Stimulated activated naive CD4-positive, alpha-beta T cell treated with Interleukin-2 at 50 U/mL for 16 hours (primary cell): ENCODE data around the gene FAM20B.

Experiments
- DNase-seq: peaks from one replicate; lab custom pipeline; 2025; lab: John Stamatoyannopoulos, UW

FAM20B gene

DNA sequence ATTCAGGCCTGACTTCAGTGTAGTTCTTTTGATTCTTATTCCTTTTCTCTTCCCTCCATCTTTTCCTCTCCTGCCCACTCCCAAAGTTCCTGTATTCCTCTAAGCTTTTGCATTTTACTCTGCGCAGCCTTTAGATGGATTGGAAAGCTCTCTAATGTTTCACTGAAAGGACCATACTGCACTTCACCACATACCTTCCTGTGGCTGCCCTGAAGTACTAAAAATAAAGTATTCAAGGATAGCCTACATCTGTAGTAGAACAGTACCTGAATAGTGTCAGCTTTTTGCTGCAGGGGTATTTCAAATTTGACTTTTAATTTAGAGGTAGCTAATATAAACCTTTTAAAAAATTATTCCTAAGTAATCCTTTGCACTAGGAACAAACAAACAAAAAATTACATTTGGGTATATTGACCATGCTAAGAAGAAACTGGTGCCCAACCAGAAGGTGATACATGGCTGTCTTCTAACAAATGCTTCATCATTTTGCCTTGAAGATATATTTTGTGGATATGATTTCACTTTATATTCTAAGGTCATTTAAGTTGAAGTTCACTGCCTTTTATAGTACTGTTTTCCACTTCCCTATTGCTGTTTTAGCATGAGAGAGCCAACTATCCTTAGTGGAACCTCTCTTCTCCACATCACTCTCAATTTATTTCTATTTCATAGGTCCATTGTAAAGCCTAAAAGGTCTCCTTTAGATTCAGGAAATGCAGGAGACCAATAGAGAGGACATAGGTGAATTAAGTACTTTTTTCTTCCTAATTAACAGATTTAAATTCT, 22.8 kb downstream of the FAM20B start:
- DNase-seq = no peak

DNA sequence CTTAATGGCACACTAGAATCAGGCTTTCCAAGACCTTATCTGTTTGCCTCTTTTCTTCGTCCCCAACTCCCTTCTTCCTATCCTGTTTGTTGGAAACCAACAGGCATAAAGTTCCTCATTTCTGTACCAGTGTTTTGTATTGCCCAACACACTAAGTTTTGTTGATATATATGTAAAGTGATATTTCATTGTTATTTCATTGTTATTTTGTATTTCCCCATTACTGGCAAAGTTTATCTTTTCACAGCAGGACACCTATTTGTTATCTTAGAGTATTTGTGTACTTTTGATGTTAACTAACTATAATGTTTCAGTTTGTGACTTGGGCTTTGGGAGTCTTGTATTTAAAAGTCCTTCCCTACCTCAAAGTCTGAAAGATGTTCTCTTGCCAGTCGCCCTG, 27.1 kb downstream of the FAM20B start:
- DNase-seq = no peak

DNA sequence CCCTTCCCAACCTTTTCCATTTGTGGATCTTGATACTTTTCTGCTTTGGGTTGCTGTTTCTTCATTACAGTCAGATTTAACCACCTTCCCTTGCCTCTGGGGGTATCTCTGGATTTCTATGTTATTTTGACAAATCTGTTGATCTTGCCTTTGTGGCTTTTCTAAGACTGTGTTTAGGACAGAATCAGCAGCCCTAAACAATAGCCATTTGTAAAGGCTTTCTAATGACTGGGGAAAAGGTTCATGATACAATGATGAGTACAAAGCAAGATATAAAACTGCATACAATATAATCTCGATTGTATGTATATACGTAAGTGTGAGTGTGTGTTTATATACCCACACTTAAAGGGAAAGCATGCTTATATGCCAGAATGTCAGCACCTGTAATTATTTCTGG, 27.8 kb downstream of the FAM20B start:
- DNase-seq = no peak

DNA sequence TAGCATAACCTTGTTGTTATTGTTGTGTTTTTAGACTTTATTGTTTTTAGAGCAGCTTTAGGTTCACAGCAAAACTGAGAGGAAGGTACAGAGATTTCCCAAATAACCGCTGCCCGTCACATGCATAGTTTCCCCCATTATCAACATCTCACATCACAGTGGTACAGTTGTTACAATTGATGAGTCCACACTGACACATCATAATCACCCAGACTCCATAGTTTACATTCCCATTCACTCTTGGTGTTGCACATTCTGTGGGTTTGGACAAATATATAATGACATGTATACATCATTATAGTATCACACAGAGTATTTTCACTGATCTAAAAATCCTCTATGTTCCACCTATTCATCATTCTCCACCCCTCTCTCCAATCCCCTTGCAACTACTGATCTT, 30.2 kb downstream of the FAM20B start:
- DNase-seq = no peak

DNA sequence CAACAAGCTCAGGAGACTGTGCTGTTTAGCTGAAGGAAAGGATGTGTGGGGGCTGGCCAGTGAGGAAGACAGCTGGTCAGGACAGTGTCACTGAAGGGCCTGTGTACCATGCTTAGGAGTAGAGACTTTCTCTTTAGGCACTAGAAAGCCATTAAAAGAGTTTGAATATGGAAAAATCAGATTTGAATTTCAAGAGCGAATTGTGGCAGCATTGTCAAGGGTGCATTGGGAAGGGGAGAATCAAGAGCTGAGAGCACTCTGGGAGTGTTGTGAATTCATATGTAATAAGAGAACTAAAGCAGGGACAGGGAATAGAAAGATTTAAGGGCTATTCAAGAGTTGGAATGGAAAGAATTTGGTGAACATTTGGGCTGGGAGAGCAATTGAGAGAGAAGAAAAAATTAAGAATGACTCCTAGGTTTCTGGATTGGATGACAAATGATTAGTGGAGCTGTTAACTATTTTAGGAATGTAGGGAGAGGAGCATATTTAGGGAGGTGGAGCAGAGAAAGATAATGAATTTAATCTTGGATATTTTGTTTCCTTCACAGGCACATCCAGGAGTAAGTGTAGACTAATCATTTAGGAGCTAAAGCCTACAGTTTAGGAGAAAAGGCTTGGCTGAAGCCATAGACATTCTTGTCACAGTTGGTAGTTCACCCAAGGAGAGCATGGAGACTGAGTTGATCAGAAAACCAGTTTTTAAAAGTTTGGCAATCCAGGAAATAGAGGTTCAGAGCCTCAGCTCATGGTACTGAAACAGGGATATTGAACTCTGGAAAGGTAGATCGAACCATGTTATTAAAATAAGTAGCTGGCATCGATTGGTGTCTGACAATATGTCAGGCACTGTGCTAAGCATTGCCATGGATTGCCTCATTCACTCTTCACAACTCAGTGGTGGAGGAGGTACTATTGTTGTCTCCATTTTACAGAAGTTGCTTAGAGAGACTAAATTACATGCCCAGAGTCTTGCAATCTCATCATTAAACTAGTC, 33.1 kb downstream of the FAM20B start:
- no peak for DNase-seq

DNA sequence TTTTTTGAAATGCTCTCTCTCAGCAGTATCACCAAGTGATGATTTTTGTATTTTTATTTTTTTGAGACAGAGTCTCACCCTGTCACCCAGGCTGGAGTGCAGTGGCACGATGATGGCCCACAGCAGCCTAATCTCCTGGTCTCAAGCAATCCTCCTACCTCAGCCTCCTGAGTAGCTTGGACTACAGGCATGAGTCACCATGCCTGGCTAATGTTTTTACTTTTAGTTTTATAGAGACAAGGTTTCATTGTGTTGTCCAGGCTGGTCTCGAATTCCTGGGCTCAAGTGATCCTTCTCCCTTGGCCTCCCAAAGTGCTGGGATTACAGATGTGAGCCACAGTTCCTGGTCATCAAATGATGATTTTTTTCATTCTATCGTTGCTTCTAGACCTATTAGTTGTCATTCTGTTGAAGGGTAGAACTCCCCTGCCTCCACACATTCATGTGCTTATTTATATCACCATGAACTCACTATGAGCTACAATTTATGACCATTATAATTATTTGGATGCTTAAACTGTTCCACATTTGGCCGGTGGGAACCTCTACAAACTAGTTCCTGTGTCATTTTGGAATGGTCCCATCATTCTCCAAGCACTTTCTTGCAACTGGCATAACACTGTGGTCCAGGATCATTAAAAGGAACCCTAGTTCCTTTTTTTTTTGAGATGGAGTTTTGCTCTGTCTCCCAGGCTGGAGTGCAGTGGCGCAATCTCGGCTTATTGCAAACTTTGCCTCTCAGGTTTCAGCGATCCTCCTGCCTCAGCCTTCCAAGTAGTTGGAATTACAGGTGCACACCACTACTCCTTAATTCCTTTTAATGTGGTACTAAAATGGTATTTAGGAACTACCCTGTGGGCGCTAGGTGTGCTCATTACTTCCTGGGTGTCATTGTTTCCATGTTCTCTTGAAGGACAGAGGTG, 35.9 kb downstream of the FAM20B start:
- DNase-seq = no peak

DNA sequence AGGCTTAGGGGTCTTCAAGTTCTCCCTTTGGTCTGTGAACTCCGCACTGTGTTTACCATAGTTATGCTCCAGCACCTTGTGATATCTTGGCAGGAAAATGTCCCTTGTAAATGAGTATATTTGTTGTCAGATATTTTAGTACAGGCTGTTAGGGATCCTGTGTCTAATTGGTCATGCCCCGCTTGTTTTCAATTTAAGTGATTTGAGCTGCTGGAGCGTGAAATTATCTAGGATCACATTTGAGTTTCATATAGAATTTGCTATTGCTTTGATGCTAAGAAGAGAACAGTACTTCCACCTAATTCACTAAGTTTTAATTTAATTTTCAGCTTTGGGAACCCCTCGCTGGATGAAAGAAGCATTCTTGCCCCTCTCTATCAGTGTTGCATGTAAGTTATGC, 40.8 kb downstream of the FAM20B start:
- no peak for DNase-seq

DNA sequence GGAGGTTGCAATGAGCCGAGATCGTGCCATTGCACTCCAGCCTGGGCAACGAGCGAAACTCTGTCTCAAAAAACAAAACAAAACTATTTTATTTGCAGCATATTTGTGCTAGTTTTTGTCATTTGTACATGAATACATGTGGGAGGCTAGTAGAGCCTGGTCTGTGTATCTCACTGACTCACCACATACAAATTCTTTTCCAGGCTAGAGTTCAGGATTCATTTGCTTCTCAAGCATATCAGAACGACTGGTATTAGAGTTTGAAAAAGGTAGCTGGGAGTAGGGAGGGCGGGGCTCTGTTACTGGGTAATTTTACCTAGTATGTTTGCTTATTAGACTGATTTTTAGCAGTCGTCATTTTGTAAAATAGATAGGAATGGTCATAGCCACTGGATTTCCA, 51.7 kb downstream of the FAM20B start:
- DNase-seq = no peak

DNA sequence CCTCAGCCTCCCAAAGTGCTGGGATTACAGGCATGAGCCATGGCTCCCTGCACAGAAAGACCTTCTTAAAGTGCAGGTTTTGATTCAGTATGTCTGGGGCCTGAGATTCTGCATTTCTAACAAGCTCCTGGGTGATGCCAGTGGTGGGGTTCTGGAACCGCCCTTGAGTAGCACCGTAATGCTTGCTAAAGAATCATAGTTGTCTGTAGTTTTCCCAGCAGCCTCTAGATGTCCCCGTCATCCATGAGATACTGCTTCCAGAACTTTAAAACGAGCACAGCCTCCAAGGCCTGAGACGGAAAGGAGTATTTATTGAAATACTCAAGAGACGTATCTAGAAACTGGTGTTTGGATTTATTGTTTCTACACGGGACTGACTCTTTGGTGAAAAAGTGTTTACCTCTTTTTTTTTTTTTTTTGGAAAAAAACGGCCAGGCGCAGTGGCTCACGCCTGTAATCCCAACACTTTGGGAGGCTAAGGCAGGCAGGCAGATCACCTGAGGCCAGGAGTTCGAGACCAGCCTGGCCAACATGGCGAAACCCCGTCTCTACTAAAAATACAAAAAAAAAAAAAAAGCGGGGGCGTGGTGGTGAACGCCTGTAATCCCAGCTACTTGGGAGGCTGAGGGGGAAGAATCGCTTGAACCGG, 53.5 kb downstream of the FAM20B start:
- DNase-seq = peak; percentile 4

DNA sequence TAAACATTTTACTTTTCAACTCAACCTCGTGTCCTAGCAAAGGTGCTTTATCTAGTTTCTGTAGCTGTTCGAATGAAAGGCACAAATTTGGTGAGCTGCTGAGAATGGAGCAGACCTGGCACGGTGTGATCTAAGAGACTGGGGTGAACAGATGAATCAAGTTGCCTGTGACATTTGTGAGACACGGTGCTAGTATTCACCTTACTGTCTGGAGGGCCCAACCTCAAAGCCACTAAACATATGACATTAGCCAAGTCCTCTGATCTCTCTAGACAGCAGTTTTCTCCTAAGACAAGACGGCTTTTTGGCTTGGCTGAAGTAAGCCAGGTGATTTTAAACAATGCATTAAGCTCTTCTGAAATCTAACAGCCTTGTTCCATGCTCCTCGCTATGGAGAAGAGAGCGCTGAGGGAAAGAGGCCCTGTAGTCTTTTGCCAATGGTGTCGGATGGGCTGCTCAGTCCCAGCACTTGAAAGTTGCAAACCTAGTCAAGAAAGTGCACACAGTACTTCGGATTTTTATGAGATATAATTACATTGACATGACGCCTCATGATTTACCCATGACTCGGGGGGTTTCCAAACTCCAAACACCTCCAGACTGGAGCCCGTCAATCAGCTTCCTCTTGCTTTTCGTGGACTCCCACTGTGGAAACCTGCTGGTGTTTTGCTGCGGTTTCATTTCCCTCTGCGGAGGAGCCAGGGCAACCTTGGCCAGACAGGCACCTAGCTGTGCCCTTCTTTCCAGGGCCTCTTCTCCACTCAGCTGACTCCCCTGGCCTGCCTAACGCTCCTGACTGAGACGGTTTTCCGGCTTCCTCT, 55.4 kb downstream of the FAM20B start:
- DNase-seq = no peak

DNA sequence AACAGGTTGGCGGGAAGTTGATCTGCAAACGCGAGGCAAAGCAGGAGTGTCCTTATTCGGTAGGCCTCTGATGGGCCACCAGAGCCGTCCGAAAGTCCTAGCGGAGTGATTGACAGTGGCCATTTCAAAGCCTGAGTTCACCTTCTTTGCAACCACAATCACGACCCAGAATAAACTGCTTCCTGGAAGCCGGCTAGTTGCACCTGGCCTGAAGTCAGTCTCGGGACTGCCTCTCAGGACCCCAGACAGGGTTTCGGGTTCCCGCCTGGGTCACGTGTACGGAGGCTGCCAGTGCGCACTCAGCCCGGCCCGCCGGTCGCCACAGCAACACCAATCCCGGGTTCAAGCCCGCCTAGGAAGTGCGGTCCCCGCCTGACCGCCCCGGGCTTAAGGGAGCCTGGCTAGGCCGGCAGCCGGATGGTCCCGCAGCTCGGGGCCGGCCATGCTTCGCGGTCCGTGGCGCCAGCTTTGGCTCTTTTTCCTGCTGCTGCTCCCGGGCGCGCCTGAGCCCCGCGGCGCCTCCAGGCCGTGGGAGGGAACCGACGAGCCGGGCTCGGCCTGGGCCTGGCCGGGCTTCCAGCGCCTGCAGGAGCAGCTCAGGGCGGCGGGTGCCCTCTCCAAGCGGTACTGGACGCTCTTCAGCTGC, 56.1 kb downstream of the FAM20B start, which contains the start of gene TOR3A:
Gene TOR3A (plus strand): TSS at position 384 of the 646 bp plus-strand sequence. CDS start 59 bp downstream, at position 443.
- DNase-seq = peak; percentile 74

DNA sequence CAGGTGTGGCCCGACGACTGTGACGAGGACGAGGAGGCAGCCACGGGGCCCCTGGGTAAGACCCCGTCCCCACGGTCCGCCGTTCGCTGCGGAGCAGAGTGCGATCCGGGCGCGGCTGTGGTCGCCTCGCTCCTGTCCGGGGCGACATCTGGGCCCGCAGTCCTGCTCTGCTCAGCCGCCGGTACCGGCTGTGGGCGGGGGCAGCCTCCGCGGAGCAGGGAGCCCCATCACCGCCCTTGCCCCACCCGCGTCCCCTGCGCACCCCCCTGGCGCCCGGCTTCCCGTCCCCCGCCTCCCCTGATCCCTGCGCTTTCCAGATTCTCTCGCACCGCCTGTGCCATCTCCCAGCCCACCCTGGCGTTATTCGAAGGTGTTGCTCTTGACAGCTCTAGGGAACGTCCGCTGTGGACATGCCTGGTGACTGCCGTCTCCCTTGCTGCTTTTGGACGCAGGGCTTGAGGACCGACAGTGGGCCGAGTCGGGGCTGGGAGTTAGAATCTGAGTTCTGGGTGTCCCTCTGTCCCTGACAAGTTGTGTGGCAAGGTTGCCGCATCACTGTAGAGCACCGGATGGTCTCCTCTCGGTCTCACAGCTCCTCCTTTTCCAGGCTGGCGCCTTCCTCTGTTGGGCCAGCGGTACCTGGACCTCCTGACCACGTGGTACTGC, 56.8 kb downstream of the FAM20B start:
- DNase-seq = peak; percentile 39

DNA sequence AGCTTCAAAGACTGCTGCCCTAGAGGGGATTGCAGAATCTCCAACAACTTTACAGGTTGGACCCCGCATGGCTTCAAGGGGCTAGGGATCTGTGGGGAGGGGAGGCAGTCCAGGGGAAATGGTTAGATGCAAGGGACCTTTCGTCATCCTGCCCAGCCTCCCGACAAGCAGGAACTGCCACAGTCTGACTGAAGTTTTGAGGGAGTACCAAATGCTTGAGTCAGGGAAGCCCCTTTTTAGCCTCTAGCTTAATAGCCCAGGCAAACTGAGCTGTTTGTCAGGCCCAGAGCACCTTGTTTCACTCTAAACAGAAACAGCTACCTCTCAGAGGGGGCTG, 57.3 kb downstream of the FAM20B start:
- peak; percentile 22 for DNase-seq

DNA sequence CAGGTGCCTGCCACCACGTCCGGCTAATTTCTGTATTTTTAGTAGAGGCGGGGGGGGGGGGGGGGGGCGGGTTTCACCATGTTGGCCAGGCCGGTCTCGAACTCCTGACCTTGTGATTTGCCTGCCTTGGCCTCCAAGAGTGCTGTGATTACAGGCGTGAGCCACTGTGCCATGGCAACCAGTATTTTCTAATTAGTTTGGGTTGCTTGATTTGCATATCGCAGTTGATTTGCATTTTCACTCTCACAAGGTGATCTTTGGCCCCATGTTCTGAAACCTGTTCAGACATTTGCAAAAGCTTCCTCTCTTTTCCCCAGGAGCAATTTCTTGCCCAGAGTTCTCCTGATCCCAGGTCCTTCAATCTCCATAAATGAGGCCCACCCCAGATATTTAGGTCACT, 57.8 kb downstream of the FAM20B start:
- DNase-seq = no peak

DNA sequence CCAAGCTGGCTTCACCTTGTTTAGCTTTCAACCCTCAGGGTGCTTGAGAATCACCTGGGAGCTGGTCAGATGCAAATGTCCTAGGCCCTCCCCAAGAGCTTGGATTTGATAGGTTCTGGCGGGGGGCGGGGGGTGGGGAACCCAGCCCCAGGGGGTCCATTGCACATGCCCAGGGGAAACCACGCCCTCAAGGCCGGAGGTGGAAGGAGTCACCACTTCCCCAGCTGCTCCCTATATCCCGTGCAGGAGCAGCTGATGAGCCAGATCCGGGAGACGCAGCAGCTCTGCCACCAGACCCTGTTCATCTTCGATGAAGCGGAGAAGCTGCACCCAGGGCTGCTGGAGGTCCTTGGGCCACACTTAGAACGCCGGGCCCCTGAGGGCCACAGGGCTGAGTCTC, 62.0 kb downstream of the FAM20B start:
- no peak for DNase-seq

DNA sequence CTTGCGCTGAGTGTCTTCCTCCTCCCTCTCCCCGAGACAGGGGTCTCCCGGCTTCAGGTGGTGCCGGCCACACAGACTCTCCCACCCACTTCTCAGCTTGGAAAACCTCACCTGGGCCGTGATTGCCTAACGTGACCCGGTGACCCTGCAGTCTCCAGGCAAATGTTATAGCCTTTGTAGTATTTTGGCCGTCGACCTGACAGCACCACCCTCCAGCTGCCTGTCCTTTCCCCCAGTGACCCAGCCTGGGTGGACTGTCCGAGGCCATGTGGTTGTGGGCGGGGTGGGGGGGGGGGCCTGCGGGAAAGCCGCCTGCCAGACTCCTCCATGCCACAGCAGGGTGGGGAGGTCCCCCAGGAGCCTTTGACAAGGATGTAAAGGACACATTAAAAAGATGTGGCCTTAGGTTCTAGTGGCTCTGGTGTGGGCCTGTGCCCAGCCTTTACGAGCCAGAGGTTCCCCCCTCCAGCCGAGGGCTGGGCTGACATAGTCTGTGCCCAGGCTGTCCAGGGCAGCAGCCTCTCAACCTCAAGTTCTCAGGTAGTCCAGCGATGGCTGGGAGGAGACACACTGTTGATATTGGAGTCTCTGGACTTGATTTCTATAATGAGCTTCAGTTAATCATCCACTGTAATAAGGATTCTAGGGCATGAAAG, 64.3 kb downstream of the FAM20B start:
- no peak for DNase-seq

DNA sequence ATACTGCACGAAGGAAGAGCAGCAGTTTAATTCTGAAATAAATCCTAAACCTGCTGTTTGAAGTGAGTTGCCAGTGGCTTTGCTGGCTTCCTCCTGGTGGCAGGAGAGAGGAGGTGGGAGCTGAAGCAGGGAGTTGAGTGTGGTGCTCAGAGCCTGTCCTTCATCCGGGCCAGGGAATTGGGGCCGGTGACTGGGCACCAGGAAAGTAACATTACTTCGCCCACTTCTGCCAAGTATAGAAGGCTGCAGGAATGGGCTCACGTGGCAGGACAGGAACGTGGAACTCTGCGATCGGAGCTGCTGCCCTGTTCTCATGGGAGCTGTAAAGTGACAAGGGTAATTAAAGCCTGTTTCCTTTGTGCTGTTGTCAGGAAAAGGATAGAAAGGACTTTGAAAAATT, 64.8 kb downstream of the FAM20B start:
- DNase-seq = no peak

DNA sequence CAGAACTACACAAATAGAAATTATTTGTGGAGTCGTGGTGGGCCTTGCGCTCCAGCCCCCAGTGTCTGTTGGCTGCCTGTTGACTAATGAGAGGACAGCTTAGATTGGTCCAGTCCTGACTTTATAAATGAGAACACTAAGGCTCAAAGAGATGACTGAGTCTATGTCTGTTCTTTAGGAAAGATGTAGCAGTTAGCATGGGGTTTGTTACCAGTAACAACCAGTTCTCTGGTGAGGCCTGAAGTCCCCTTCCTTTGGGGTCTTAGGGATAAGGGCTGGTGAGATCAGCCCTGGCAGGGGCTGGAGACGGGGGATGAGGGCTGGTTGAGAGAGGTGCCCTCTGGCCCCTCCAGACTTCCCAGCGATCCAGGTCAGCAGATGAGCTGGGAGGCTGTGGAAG, 65.2 kb downstream of the FAM20B start:
- no peak for DNase-seq

DNA sequence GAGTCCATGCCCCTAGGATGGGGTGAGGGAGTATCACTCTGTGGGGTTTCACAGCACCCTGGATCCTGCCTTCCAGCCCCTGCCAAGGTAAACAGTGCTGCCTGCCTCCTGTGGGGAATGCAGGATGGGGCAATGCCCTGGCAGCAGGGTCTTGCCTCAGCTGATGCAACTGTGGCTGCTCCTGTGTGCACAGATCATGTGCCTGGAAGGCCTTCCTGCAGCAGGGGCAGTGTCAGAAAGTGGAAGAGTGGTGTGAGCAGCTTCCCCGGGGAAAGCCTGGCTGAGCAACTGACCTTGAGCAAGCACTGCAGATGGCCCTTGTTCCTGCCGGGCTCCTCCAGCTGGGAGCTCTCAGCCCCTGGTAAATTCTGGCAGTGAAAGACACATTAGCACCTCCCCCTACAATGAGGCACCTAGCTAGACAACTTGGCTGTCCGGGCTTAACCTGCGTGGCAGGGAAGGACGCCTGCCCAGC, 66.0 kb downstream of the FAM20B start:
- DNase-seq = no peak
